ENCODE results near the gene SPRYD3.

DNA sequence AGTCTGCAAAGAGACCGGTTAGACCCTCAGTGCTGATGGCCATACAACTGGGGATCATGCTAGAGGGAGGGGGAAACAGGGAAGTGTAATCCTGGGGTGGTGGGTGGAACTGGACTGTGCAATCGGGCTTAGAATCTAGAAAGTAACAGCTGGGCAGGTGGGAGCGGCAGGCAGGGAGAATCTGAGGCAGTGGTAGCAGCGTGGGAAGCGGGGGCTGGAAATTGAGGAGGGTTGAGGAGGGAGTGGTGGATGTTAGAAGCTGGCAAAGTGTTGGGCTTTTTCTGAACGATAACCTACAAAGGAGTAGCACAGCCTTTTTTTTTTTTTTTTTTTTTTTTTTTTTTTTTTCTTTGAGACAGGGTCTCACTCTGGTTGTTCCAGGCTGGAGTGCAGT, 15.2 kb upstream of the SPRYD3 start:
- no peak for TF ChIP-seq POLR2AphosphoS5 (IDR thresholded peaks at IDR 0.05; ENCODE audit: low read depth, low read length)
- no peak for TF ChIP-seq POLR2A (IDR thresholded peaks at IDR 0.05; ENCODE audit: low read depth, low read length)
